Raji (cell line): ENCODE measurements around the gene EFNA1.

Experiments used
- POLR2A ChIP-seq: IDR thresholded peaks from 2 replicates; pipeline ENCODE4 v1.6.1; 2011; ENCODE audit warnings: low read depth, low read length, control low read depth; ENCODE audit not compliant: insufficient read depth

EFNA1 gene

DNA sequence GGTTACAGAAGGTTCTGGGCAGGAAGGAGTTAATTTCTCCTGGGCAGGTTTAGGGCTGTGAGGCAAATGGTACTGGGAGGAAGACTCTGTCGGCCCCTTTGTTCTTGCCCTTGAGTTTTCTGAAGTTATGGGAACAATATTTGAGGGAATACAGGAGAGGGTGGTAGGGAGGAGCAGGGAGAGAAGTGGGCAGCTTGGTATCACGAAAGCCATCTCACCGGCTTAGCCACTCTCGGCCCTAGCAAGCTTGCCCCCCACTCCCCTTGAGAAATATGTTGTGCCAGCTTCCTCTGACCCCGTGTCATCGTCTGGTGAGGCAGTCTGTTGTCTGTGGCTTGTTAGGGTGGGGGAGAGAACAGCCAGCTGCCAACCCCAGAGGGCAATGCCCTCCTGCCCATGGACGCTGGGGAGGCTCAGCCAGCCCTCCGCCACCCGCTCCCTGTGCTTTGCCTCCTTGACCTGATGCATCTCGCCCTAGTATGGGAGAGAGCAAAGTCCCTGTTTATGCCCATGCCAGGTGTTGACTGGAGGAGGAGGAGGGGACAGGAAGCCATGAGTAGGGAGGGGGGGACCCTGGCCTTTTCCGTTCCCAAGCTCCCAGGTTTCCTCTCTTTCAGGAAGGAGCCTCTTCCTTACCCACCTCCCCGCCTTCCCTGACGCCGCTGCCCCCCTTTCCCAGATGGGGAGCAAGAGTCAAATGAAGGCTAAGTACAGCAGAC, 1.2 kb downstream of the EFNA1 start:
- TF ChIP-seq POLR2A: no peak

GRCh38 chr1:155130272-155131006, 2.8 kb downstream of the EFNA1 start:
- TF ChIP-seq POLR2A: no peak

DNA sequence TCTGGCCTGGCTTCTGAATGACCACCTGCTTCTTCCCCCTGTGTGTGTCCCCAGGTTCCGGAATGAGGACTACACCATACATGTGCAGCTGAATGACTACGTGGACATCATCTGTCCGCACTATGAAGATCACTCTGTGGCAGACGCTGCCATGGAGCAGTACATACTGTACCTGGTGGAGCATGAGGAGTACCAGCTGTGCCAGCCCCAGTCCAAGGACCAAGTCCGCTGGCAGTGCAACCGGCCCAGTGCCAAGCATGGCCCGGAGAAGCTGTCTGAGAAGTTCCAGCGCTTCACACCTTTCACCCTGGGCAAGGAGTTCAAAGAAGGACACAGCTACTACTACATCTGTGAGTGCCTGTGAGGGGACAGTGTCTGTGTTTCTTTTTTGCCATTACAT, 3.6 kb downstream of the EFNA1 start:
- no peak for TF ChIP-seq POLR2A

GRCh38 chr1:155131856-155132255, 4.2 kb downstream of the EFNA1 start:
- TF ChIP-seq POLR2A: no peak

GRCh38 chr1:155133799-155134281, 6.2 kb downstream of the EFNA1 start:
- no peak for TF ChIP-seq POLR2A

DNA sequence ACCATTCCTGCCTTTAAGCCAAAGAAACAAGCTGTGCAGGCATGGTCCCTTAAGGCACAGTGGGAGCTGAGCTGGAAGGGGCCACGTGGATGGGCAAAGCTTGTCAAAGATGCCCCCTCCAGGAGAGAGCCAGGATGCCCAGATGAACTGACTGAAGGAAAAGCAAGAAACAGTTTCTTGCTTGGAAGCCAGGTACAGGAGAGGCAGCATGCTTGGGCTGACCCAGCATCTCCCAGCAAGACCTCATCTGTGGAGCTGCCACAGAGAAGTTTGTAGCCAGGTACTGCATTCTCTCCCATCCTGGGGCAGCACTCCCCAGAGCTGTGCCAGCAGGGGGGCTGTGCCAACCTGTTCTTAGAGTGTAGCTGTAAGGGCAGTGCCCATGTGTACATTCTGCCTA, 6.6 kb downstream of the EFNA1 start:
- no peak for TF ChIP-seq POLR2A

GRCh38 chr1:155134880-155135414, 7.3 kb downstream of the EFNA1 start:
- TF ChIP-seq POLR2A: no peak

DNA sequence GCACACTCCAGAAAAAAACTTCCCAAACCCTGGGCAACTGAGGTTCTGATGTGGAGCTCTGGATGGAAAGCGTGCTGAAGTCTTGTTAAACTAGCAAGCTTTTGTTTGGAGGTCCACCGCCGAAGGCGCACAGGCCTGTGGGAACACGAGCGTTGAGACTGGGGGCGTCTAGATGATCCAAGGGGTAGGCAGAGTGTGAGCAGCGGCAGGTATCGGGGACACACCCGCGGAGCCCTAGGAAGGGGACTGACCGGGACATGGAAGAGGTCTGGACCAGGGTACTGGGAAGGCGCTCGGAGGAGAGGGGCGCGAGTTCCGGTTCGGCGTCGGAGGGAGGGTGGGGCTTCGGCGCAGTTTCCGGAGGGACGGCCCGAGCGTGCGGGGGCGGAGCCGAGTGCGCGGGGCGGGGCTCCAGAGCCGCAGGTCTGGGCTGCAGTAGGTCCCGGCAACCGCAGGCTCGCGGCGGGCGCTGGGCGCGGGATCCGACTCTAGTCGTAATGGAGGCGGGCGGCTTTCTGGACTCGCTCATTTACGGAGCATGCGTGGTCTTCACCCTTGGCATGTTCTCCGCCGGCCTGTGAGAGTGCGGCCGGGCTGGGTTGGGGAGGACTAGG, 7.8 kb downstream of the EFNA1 start, which contains the start of gene SLC50A1:
Gene SLC50A1 (plus strand): TSS at position 438 of the 614 bp plus-strand sequence. CDS start 60 bp downstream, at position 498.
- peak; percentile 94 for TF ChIP-seq POLR2A

DNA sequence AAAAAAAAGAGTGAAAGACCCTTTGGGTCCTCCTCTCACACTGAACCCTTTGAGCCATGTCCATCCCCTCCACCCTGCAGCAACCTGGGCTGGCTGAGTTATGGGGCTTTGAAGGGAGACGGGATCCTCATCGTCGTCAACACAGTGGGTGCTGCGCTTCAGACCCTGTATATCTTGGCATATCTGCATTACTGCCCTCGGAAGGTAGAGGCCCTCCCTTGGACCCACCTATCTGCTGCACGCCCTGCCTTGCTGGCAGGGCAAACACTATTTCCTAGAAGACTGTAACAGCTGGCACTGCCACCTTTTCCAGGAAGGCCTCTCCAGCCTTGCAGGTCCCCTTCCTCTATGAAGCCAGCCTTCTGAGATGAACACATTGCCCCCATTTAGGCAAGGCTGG, 9.1 kb downstream of the EFNA1 start:
- peak; percentile 43; the same call in 1 of the 2 replicates for TF ChIP-seq POLR2A

DNA sequence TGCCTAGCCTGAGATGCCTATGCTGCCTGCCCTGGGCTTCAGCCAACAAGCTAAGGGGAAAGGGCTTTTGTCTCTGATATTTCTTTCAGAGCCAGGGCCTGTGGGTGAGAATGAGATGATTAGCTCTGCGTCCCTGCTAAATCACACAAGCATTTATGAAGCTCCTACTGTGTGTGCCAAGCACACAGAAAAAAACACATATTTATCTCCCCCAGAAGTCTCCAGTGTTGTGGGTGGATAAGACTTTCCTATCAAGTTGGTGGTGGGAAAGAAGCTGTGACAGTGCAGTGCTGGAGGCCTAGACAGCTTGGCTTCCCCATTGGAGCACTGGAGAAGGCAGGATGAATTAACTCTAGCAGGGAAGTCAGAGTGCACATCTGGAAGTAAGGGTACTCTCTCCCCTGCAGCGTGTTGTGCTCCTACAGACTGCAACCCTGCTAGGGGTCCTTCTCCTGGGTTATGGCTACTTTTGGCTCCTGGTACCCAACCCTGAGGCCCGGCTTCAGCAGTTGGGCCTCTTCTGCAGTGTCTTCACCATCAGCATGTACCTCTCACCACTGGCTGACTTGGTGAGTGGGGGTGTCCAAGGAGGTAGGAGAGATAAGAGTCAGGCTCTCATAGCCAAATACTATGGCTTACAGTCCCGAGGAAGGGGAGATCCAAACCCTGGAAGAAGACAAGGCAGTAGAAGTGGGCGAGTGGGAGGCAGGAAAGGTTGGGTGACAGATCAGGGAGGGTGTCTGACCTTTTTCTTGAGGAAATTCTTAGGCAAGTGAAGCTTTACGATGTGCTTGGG, 9.7 kb downstream of the EFNA1 start:
- TF ChIP-seq POLR2A: no peak; the same call in 1 of the 2 replicates

DNA sequence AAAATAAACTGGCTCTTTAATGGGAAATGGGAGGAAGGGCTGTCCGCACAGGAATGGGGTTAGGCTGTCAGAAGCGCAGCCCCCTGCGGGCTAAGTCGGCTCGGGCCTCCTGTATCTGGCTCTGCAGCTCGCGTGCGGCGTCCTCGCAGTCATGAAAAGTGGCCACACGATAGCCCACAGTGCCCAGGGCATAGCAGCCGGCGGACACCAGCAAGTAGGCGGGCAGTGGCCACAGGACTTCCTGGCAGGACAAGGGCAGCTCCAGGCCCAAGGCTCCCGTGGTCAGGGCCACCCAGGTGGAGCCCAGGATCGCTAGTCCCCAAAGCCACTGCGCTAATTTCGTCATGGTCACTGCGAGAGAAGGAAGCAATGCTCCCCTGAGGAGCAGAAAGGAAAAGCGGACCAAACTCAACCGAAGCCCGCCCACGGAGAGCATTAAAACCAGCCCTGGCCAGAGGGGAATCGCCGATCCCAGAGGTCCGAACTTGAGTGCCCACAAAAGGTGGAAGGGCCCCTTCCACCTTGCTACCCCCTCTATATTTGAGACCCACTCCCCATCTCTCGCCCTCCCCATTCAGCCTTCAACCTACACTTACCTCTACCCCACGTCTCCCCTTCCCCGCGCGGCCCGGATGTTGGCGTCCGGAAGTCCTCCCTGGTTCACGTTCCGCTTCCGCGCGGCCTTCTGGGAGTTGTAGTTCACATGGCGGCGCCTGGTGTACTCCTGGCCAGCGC, 12.4 kb downstream of the EFNA1 start, which contains the start of gene DPM3:
Gene DPM3 (minus strand): TSS at position 637 of the 735 bp plus-strand sequence. CDS start 291 bp downstream, at position 346.
- peak; percentile 90 for TF ChIP-seq POLR2A

DNA sequence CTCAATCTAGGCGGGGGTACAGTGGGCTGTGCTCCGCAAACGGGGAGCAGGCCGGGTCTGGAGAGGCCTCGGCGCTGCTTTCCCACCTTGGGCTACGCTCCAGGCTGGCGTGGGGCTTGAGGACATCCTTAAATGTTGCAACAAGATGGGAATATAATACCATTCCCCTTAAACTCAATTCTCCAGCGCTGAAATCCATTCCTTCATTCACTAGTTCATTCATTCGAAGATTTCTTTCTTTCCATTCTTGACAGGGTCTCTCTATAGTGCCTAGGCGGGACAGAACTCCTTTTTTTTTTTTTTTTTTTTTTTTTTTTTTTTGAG, 12.9 kb downstream of the EFNA1 start:
- TF ChIP-seq POLR2A: no peak; the same call in 1 of the 2 replicates

DNA sequence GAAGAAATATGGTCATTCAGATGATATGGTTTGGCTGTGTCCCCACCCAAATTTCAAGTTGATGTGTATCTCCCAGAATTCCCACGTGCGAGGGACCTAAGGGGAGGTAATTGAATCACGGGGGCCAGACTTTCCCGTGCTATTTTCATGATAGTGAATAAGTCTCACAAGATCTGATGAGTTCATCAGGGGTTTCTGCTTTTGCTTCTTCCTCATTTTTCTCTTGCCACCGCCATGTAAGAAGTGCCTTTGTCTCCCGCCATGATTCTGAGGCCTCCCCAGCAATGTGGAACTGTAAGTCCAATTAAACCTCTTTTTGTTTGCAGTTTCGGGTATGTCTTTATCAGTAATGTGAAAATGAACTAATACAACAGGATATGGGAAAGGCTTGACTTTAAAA, 14.1 kb downstream of the EFNA1 start:
- TF ChIP-seq POLR2A: no peak

GRCh38 chr1:155145491-155145890, 17.8 kb downstream of the EFNA1 start:
- TF ChIP-seq POLR2A: no peak

GRCh38 chr1:155158991-155159390, 31.3 kb downstream of the EFNA1 start:
- no peak for TF ChIP-seq POLR2A

DNA sequence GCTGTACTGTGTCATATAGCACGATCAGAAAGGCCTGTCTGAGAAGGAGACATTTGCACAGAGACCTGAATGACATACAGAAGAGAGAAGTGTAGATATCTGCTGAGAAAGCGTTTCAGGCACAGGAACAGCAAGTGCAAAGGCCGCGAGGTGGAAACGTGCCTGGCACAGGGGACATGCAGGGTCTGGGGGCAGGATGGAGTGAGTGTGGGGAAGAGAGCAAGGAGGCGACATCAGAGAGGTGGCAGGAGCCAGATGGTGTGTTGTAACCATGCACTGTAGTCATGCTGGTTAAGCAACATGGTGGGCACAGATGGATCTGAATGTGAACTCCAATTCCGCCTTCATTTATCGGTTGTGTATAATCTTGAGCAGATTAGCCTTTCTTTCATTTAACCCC, 32.5 kb downstream of the EFNA1 start:
- no peak for TF ChIP-seq POLR2A
